IMR-90 (cell line): ENCODE results near the gene PLOD1. TPM values are rescaled to one million over a fixed set of nuclear protein-coding genes. Genes with fewer than 3 reads are reported as not detected.

ENCODE experiments used
- ATAC-seq: fragments of 200-7000 bp; cut with Tn5 transposase; 2 replicates; pipeline ENCODE4 v1.9.1; 2020; ENCODE audit warnings: low read depth, mild to moderate bottlenecking, moderate library complexity
- BruUV-seq: library from RNA; stranded (reverse); fragments of 400-500 nt; replicated peaks from 2 replicates; lab custom pipeline; 2021; lab: Mats Ljungman, UMichigan
- CTCF ChIA-PET: fragments of 300-600 bp; formaldehyde crosslinking; extraction: SDS; loops from one replicate; lab custom pipeline; 2021; ENCODE audit warnings: antibody characterized with exemption; lab: Yijun Ruan, JAX
- POLR2A ChIA-PET: fragments of 300-600 bp; sonication (Branson Sonifier 250); formaldehyde crosslinking; loops from one replicate; lab custom pipeline; 2022; ENCODE audit warnings: antibody characterized with exemption; ENCODE audit not compliant: unreplicated experiment; lab: Charles Lee
- DNase-seq: peaks from one replicate; pipeline ENCODE4 v3.0.0; 2013
- H2AFZ ChIP-seq: replicated peaks from 2 replicates; pipeline ENCODE3; 2013; ENCODE audit warnings: low read length, mild to moderate bottlenecking; ENCODE audit not compliant: poor library complexity
- H2AK5ac ChIP-seq: 2 replicates; pipeline ENCODE4 v1.6.1; 2013; ENCODE audit warnings: low read depth, low read length, inconsistent platforms
- H2AK9ac ChIP-seq: replicated peaks from 2 replicates; pipeline ENCODE3; 2013; ENCODE audit warnings: mild to moderate bottlenecking, low read depth, low read length, moderate library complexity; ENCODE audit not compliant: poor library complexity
- H2BK120ac ChIP-seq: 2 replicates; pipeline ENCODE4 v1.6.1; 2013; ENCODE audit warnings: low read depth, low read length, inconsistent platforms
- H2BK15ac ChIP-seq: 3 replicates; pipeline ENCODE4 v1.6.1; 2013; ENCODE audit warnings: low read depth, low read length, inconsistent platforms
- H2BK20ac ChIP-seq: 2 replicates; pipeline ENCODE4 v1.6.1; 2013; ENCODE audit warnings: low read depth, mild to moderate bottlenecking, inconsistent platforms, low read length, moderate library complexity
- H2BK5ac ChIP-seq: 2 replicates; pipeline ENCODE4 v1.6.1; 2013; ENCODE audit warnings: mild to moderate bottlenecking, low read depth, low read length, inconsistent platforms; ENCODE audit not compliant: poor library complexity, severe bottlenecking
- H3K14ac ChIP-seq: replicated peaks from 2 replicates; pipeline ENCODE4 v1.6.1; 2013; ENCODE audit warnings: low read depth, low read length, inconsistent platforms
- H3K18ac ChIP-seq: 2 replicates; pipeline ENCODE4 v1.6.1; 2013; ENCODE audit warnings: low read depth, low read length, control low read depth
- H3K23ac ChIP-seq: 2 replicates; pipeline ENCODE4 v1.6.1; 2013; ENCODE audit warnings: low read depth, low read length, inconsistent platforms
- H3K27ac ChIP-seq: 2 replicates; pipeline ENCODE4 v1.5.1; 2013; ENCODE audit warnings: mild to moderate bottlenecking, control low read depth, low read length; ENCODE audit not compliant: insufficient read depth
- H3K27me3 ChIP-seq: 2 replicates; pipeline ENCODE4 v1.6.1; 2013; ENCODE audit warnings: low read length; ENCODE audit not compliant: control insufficient read depth, insufficient read depth
- H3K36me3 ChIP-seq: 2 replicates; pipeline ENCODE4 v1.6.1; 2013; ENCODE audit warnings: low read length, mixed read lengths; ENCODE audit not compliant: control insufficient read depth, insufficient read depth
- H3K4ac ChIP-seq: 2 replicates; pipeline ENCODE4 v1.6.1; 2013; ENCODE audit warnings: low read depth, low read length, inconsistent platforms
- H3K4me1 ChIP-seq: 2 replicates; pipeline ENCODE4 v1.6.1; 2013; ENCODE audit warnings: low read length, mixed read lengths; ENCODE audit not compliant: control insufficient read depth, insufficient read depth
- H3K4me2 ChIP-seq: 2 replicates; pipeline ENCODE4 v1.6.1; 2013; ENCODE audit warnings: low read depth, mild to moderate bottlenecking, control low read depth, low read length, moderate library complexity
- H3K4me3 ChIP-seq: 2 replicates; pipeline ENCODE4 v1.5.1; 2013; ENCODE audit warnings: low read depth, mild to moderate bottlenecking, control low read depth, low read length, moderate library complexity; ENCODE audit not compliant: insufficient read depth
- H3K56ac ChIP-seq: 2 replicates; pipeline ENCODE4 v1.6.1; 2013; ENCODE audit warnings: low read length, inconsistent platforms; ENCODE audit not compliant: insufficient read depth; ENCODE audit errors: extremely low read depth
- H3K79me1 ChIP-seq, 2 experiments: 2 replicates each; pipeline ENCODE4 v1.6.1; 2013; ENCODE audit warnings: low read length in 2 of 2, inconsistent platforms in 1 of 2, low read depth in 1 of 2
- H3K9ac ChIP-seq: 2 replicates; pipeline ENCODE4 v1.6.1; 2013; ENCODE audit warnings: low read depth, low read length, control low read depth
- H3K9me1 ChIP-seq: 2 replicates; pipeline ENCODE4 v1.6.1; 2013; ENCODE audit warnings: low read length, inconsistent platforms; ENCODE audit not compliant: insufficient read depth
- H3K9me3 ChIP-seq: 2 replicates; pipeline ENCODE4 v1.6.1; 2013; ENCODE audit warnings: low read length; ENCODE audit not compliant: control insufficient read depth, insufficient read depth
- H4K20me1 ChIP-seq: 2 replicates; pipeline ENCODE4 v1.6.1; 2013; ENCODE audit warnings: low read length, inconsistent platforms; ENCODE audit not compliant: insufficient read depth
- H4K5ac ChIP-seq: 2 replicates; pipeline ENCODE4 v1.6.1; 2013; ENCODE audit warnings: mild to moderate bottlenecking, low read depth, low read length, control low read depth
- H4K8ac ChIP-seq, 2 experiments: 2 replicates each; pipeline ENCODE4 v1.6.1; 2013; ENCODE audit warnings: low read depth in 2 of 2, low read length in 2 of 2, control low read depth in 1 of 2, inconsistent platforms in 1 of 2
- H4K91ac ChIP-seq: 2 replicates; pipeline ENCODE4 v1.6.1; 2013; ENCODE audit warnings: low read depth, low read length, inconsistent platforms; ENCODE audit not compliant: insufficient read depth
- CTCF ChIP-seq: conservative IDR thresholded peaks from 2 replicates; pipeline ENCODE4 v1.5.1; 2012; ENCODE audit warnings: mild to moderate bottlenecking, low read depth, low read length, improper control_type of control experiment
- MAFK ChIP-seq: IDR thresholded peaks from 2 replicates; pipeline ENCODE4 v1.6.1; 2012; ENCODE audit warnings: low read depth, low read length, improper control_type of control experiment
- MXI1 ChIP-seq: IDR thresholded peaks from 2 replicates; pipeline ENCODE4 v1.6.1; 2012; ENCODE audit warnings: low read depth, mild to moderate bottlenecking, low read length, moderate library complexity, borderline replicate concordance
- POLR2A ChIP-seq: IDR thresholded peaks from 2 replicates; pipeline ENCODE4 v1.6.1; 2012; ENCODE audit warnings: mild to moderate bottlenecking, low read depth, low read length
- RAD21 ChIP-seq: IDR thresholded peaks from 2 replicates; pipeline ENCODE4 v1.6.1; 2012; ENCODE audit warnings: low read length, improper control_type of control experiment
- RCOR1 ChIP-seq: IDR thresholded peaks from 2 replicates; pipeline ENCODE4 v1.6.1; 2012; ENCODE audit warnings: mild to moderate bottlenecking, low read length, improper control_type of control experiment; ENCODE audit not compliant: insufficient replicate concordance
- SMC3 ChIP-seq: fragments of 150-350 bp; IDR thresholded peaks from 2 replicates; pipeline ENCODE4 v1.6.1; 2016; ENCODE audit warnings: low read depth, mild to moderate bottlenecking, antibody characterized with exemption, low read length, moderate library complexity
- WGBS, 2 experiments: methylation state at CpG; one replicate each; pipeline versions ENCODE4 v1.1.5 to v1.1.7; 2013; ENCODE audit warnings: missing lambda C conversion rate in 2 of 2; ENCODE audit not compliant: insufficient read length in 1 of 2; ENCODE audit errors: extremely low coverage in 2 of 2; 5-methylcytosine and 5-hydroxymethylcytosine counted together
- dilution Hi-C: fragments of 300-500 bp; cut with HindIII; formaldehyde crosslinking; loops from one replicate; pipeline ENCODE4 v1.14.3; 2018; ENCODE audit warnings: low sequenced_read_pairs; ENCODE audit not compliant: unreplicated experiment
- in situ Hi-C: fragments of 300-500 bp; cut with MboI; formaldehyde crosslinking; loops from 3 replicates; pipeline ENCODE4 v1.14.3; 2019; ENCODE audit warnings: low sequenced_read_pairs, inconsistent platforms, mixed read lengths
- intact Hi-C: fragments of 100-400 bp; cut with micrococcal nuclease; formaldehyde crosslinking; loops from 2 replicates; pipeline ENCODE4 v1.10.0; 2022
- polyA plus RNA-seq, 3 experiments: library from polyadenylated mRNA; depleted of rRNA; stranded (reverse); fragments of >200 nt; gene quantifications; 2 replicates each; pipeline ENCODE4 v1.2.3, GENCODE V29; 2012; ENCODE audit warnings: low replicate concordance in 1 of 3
- total RNA-seq: library from RNA; depleted of rRNA; stranded (reverse); fragments of >200 nt; gene quantifications from 2 replicates; pipeline ENCODE4 v1.2.3, GENCODE V29; 2012

Gene PLOD1
- total and polyA plus RNA-seq, 2 of the 4 experiments (the other 2 are of a cell fraction), result 283 to 609 TPM

DNA sequence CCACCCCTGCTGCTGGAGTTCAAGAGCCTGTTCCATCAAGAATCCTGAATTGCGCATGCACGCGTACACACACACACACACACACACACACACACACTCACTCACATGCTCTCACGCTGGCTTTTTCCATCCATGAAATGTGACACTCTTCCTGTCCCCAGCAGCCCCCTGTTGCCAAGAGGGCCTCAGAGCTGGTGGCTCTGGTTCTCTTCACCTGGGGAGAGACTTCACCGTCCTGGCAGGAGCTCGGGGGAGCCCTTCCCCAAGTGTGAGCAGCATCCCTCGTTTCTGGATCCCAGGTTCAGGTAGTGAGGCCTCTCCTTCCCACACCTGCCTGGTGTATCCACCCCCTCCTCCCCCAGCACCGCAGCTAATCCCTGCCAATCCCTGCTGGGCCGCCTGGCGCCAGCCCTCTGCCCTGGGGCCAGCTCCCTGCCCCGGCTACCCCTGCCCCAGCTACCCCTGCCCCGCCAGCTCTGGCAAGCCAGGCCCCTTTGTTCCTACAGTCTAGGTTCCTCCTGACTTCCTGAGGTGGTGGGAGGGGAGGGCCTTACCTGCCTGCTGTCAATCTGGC lies 9.9 kb downstream of the PLOD1 start:
- ATAC-seq, result no peak
- Histone ChIP-seq H2BK20ac (no peak overlapping the region), H3K4ac (no peak overlapping the region), H2AK9ac (no peak overlapping the region), H3K9ac (no peak overlapping the region), H2BK15ac (no peak overlapping the region), H4K8ac (no peak overlapping the region), H3K18ac (no peak overlapping the region), H3K4me3 (no peak overlapping the region), H2AFZ (no peak overlapping the region), H3K9me1 (0 out of 2 replicates have a peak, but pooled peaks cover under 1% of the 10 kb centered on the region), H3K9me3 (peaks cover 4% of the 10 kb centered on the region; the same call in 1 of the 2 replicates), H3K4me2 (no peak overlapping the region), H4K91ac (no peak overlapping the region), H2BK5ac (no peak overlapping the region), H3K27ac (no peak overlapping the region), H3K27me3 (no peaks in the 10 kb centered on the region), H3K14ac (no peak overlapping the region), H3K23ac (no peak overlapping the region), H2BK120ac (no peak overlapping the region), H4K20me1 (peaks cover 22% of the 10 kb centered on the region), H3K4me1 (no peaks in the 10 kb centered on the region), H4K5ac (no peak overlapping the region), H2AK5ac (no peak overlapping the region), H3K56ac (no peak overlapping the region), H3K36me3 (peaks cover 56% of the 10 kb centered on the region), H3K79me1 (peaks cover 14 to 70% of the 10 kb centered on the region in 2 experiments)
- TF ChIP-seq RCOR1, result no peak
- no peak for TF ChIP-seq MAFK
- TF ChIP-seq POLR2A, result no peak
- no peak for TF ChIP-seq CTCF
- TF ChIP-seq SMC3, result no peak
- no peak for TF ChIP-seq MXI1
- TF ChIP-seq RAD21, result no peak
- intact Hi-C loops (no loop called here), in situ Hi-C loops (no loop called here), dilution Hi-C loops (no loop called here)
- no TSS peak for BruUV-seq
- POLR2A ChIA-PET, result no interaction called here
- no peak for DNase-seq
- 56% methylated on average over 3 of the region's 12 CpGs; no CpG with 5 or more reads in 1 of the 2 experiments for WGBS, 2 experiments
- CTCF ChIA-PET, result no interaction called here
